ENCODE results near the gene RELA.
"Not testable (repeated sequence)": the region's sequence is repeated elsewhere in the genome, so short reads cannot be mapped to it uniquely, and the experiment has no call there.

RELA gene

DNA sequence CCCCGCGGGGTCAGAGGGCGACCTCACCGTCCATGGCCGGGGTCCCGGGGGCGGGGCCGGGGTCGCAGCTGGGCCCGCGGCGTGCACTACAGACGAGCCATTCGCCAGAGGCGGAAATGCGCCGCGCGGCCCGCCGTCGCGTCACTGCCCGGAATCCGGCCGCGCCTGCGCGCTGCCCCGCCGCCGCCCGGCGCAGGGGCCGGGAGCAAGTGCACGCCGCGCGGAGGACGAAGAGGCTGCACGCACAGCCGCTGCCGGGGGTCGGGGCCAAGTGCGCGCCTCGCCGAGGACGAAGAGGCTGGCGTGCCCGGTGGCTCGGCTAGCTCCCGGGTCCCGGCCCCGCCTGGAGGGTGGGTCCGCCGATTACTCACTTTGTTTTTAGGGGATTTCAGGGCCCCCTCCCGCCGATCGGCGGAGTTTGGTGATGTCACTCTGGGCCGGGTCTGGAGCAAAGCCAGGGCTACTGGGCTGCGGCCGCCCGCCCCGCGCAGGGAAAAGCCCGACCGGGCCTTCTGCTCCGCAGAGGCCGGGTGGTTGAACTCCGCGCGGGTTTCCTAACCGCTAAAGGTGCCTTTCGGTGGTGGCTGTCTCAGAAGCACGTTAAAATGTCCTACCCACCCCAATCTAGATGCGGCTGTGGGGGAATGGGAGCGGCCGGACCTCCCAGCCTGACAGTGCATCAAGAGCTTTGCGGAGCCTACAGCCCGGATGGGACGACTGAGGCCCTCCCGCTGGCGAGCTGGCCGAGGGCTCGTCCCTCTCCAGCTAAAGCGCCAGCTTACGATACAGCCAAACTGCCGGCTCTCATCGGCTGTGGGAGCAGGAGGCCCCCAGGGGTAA, at the start of gene RELA:
Gene RELA (minus strand): TSS at position 118 of the 840 bp plus-strand sequence. CDS start 84 bp downstream, at position 34.
- peak; percentile 96 for DNase-seq (ENCODE audit: low read depth)
- no peak for TF ChIP-seq CTCF (conservative IDR thresholded peaks at IDR 0.05; ENCODE audit: low read length)
- H3K4me3 ChIP-seq (ENCODE audit: low read length): peak within 1 kb of the TSS; percentile 98

DNA sequence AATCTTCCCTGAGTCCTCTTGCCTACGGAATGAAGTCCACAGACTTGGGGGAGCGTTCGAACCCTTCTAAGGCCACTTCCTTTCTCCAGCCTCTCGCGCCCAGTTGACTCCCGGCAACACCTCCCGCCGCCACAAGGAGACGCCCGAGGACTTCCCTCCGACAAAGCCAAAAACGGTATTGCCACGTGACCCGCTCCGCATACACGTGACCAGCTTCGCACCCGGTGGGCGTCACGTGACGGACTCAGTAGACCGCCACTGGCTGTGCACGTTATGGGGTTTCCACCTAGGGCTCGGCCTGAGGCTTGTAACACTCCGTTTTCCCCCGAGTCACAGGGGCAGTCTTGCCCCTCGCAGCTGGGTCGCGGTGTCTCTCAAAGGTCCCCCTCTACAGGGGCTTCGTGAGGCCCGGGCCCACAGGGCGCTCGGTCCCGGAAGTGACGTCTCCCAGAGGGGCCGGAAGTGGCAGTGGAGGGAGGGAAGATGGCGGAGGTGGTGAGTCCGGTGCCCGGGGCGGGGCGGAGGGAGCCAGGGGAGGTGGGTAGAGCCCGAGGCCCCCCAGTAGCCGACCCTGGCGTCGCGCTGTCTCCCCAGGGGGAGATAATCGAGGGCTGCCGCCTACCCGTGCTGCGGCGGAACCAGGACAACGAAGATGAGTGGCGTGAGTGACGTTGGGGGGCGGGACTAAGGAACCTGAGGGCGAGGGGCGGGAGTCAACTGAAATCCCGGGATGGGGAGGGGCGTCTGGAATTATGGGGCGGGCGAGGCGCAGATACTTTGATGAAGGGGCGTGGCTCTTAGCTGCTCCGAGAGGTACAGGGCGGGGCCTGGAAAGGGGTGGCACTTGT, 49.3 kb upstream of the RELA start, which contains the start of gene KAT5:
Gene KAT5 (plus strand): TSS at position 468 of the 848 bp plus-strand sequence. CDS start 16 bp downstream, at position 484.
- peak; percentile 98 for DNase-seq (ENCODE audit: low read depth)
- peak; percentile 92 for TF ChIP-seq CTCF (conservative IDR thresholded peaks at IDR 0.05; ENCODE audit: low read length)
- peak within 1 kb of the TSS; percentile 88 for H3K4me3 ChIP-seq (ENCODE audit: low read length)

- no peak overlapping the region for H3K4me3 ChIP-seq (ENCODE audit: low read length)
- no peak for TF ChIP-seq CTCF (conservative IDR thresholded peaks at IDR 0.05; ENCODE audit: low read length)
- no peak for DNase-seq (ENCODE audit: low read depth)
These were observed 47.7 kb upstream of the RELA start for GRCh38 chr11:65710421-65710820.

- DNase-seq (ENCODE audit: low read depth): no peak
- H3K4me3 ChIP-seq (ENCODE audit: low read length): no peak overlapping the region
- TF ChIP-seq CTCF (conservative IDR thresholded peaks at IDR 0.05; ENCODE audit: low read length): no peak
These were observed 46.9 kb upstream of the RELA start for GRCh38 chr11:65709661-65710060.

GRCh38 chr11:65708451-65708850, 45.7 kb upstream of the RELA start:
- no peak overlapping the region for H3K4me3 ChIP-seq (ENCODE audit: low read length)
- TF ChIP-seq CTCF (conservative IDR thresholded peaks at IDR 0.05; ENCODE audit: low read length): no peak
- DNase-seq (ENCODE audit: low read depth): no peak

- not testable (repeated sequence) for H3K4me3 ChIP-seq (ENCODE audit: low read length); DNase-seq (ENCODE audit: low read depth)
These were observed 44.3 kb upstream of the RELA start for GRCh38 chr11:65707002-65707401.

- DNase-seq (ENCODE audit: low read depth): peak; percentile 38
- not testable (repeated sequence) for H3K4me3 ChIP-seq (ENCODE audit: low read length)
- TF ChIP-seq CTCF (conservative IDR thresholded peaks at IDR 0.05; ENCODE audit: low read length): peak; percentile 43
These were observed 43.6 kb upstream of the RELA start for GRCh38 chr11:65706303-65706763.

Measured in AG10803 (cell line).